HG02970 (cell line): ENCODE results near the gene IVNS1ABP.
"Not testable (repeated sequence)": the region's sequence is repeated elsewhere in the genome, so short reads cannot be mapped to it uniquely, and the experiment has no call there.

Source experiments
- ATAC-seq: cut with Tn5 transposase; IDR thresholded peaks from one replicate; pipeline ENCODE4 v1.9.1; 2021; ENCODE audit warnings: mild to moderate bottlenecking, moderate library complexity, moderate number of reproducible peaks; ENCODE audit not compliant: unreplicated experiment, low FRiP score

IVNS1ABP gene

DNA sequence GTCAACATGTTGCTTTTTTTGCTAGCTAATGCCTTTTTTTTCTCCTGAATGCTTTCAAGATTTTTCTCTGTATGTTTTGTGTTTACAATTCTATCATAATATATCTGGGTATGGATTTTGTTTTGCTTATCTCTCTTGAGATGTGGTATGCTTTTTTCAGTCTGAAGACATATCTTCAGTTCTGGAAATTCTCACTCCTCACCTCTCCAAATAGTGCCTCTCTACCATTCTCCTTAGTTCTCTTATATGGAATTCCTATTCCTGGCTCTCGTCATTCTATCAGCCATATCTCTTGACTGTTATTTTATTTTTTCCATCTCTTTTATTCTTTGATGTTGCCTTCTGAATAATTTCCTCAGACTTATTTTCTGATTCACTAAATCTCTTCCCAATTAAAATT, 58.4 kb downstream of the IVNS1ABP start:
- ATAC-seq, result no peak

DNA sequence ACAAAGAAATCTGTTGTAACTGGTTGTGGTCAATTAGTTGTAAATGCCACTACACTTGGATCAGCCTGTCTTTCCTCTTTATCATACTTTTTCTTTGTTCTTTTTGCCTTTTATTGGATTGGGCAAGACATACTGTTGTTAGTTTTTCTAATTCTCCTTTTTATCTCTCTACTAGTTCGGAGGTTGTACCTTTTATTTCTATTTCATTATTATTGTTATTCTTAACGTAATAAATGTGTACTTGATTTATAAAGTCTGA, 59.2 kb downstream of the IVNS1ABP start:
- no peak for ATAC-seq

DNA sequence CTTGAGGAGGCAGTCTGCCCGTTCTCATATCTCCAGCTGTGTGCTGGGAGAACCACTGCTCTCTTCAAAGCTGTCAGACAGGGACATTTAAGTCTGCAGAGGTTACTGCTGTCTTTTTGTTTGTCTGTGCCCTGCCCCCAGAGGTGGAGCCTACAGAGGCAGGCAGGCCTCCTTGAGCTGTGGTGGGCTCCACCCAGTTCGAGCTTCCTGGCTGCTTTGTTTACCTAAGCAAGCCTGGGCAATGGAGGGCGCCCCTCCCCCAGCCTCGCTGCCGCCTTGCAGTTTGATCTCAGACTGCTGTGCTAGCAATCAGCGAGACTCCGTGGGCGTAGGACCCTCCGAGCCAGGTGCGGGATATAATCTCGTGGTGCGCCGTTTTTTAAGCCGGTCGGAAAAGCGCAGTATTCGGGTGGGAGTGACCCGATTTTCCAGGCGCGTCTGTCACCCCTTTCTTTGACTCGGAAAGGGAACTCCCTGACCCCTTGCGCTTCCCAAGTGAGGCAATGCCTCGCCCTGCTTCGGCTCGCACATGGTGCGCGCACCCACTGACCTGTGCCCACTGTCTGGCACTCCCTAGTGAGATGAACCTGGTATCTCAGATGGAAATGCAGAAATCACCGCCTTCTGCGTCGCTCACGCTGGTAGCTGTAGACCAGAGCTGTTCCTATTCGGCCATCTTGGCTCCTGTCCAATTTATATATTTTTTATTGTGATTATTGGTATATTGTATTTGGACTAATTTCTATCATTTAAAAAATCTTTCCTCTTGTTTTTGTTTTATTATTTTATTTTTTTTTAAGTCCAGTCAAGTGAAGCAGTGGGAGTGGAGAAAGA, 59.7 kb downstream of the IVNS1ABP start:
- not testable (repeated sequence) for ATAC-seq

DNA sequence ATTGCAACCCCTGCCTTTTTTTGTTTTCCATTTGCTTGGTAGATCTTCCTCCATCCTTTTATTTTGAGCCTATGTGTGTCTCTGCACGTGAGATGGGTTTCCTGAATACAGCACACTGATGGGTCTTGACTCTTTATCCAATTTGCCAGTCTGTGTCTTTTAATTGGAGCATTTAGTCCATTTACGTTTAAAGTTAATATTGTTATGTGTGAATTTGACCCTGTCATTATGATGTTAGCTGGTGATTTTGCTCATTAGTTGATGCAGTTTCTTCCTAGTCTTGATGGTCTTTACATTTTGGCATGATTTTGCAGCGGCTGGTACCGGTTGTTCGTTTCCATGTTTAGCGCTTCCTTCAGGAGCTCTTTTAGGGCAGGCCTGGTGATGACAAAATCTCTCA, 61.4 kb downstream of the IVNS1ABP start:
- ATAC-seq, result not testable (repeated sequence)

DNA sequence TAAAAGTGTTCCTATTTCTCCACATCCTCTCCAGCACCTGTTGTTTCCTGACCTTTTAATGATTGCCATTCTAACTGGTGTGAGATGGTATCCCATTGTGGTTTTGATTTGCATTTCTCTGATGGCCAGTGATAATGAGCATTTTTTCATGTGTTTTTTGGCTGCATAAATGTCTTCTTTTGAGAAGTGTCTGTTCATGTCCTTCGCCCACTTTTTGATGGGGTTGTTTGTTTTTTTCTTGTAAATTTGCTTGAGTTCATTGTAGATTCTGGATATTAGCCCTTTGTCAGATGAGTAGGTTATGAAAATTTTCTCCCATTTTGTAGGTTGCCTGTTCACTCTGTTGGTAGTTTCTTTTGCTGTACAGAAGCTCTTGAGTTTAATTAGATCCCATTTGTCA, 64.6 kb downstream of the IVNS1ABP start:
- ATAC-seq, result not testable (repeated sequence)

DNA sequence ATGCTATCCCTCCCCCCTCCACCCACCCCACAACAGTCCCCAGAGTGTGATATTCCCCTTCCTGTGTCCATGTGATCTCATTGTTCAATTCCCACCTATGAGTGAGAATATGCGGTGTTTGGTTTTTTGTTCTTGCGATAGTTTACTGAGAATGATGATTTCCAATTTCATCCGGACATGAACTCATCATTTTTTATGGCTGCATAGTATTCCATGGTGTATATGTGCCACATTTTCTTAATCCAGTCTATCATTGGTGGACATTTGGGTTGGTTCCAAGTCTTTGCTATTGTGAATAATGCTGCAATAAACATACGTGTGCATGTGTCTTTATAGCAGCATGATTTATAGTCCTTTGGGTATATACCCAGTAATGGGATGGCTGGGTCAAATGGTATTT, 65.1 kb downstream of the IVNS1ABP start:
- not testable (repeated sequence) for ATAC-seq

DNA sequence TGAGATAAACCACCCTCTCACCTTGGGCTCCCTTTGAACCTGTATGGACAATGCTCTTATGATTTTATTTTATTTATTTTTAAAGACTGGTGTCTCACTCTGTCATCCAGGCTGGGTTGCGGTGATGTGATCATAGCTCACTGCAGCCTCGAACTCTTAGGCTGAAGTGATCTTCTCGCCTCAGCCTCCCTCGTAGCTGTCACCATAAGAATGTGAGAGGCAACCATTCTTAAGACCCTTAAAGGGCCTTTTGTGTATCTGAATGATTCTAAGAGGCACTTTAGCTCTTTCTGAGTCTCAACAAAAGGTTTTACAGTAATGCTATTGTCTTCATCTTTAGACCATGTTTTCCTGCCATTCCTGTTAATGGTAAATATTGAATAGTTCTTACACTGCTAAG, 67.0 kb downstream of the IVNS1ABP start:
- ATAC-seq, result no peak

DNA sequence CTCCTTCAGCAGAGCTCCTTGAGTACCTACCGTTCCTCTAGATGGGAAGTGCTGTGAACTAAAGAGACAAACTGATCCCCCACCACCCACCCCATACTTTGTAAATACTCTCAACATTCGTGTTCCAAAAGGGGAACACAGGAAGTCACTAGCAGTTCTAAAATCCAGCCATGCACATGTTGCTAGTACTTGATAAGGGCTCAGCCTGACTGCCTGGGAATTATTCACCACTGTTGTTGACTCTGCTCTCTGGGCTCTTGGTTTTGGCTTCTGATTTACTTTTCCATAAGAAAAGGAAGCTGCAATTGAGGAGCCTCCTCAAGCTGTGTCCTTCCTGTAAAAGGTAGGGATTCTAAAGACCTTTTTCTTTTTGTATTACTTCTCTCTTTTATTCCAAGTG, 67.5 kb downstream of the IVNS1ABP start:
- no peak for ATAC-seq
